22Rv1 (cell line): Measurements from ENCODE around the gene ECT2.
A peak's percentile ranks its signal among the peaks of the same experiment; 100 is the strongest.
"Not testable (repeated sequence)": the region's sequence is repeated elsewhere in the genome, so short reads cannot be mapped to it uniquely, and the experiment has no call there.

Experiments used
- H3K27ac ChIP-seq: fragments of 450-650 bp; 2 replicates; pipeline ENCODE4 v1.5.1; 2017
- CTCF ChIP-seq: fragments of 450-650 bp; IDR thresholded peaks from 2 replicates; pipeline ENCODE4 v1.5.1; 2017; ENCODE audit warnings: mild to moderate bottlenecking
- ZFX ChIP-seq: fragments of 450-650 bp; IDR thresholded peaks from 2 replicates; pipeline ENCODE4 v1.6.1; 2017; ENCODE audit warnings: antibody characterized with exemption, borderline replicate concordance

The ECT2 gene

GRCh38 chr3:172713316-172713715 is 37.2 kb upstream of the ECT2 start:
- no peak overlapping the region for H3K27ac ChIP-seq
- TF ChIP-seq ZFX (no peak), CTCF (no peak)

- H3K27ac ChIP-seq: no peak overlapping the region
- TF ChIP-seq ZFX (no peak), CTCF (no peak)
These were observed 34.0 kb upstream of the ECT2 start for GRCh38 chr3:172716476-172716875.

GRCh38 chr3:172717493-172718088 is 32.9 kb upstream of the ECT2 start:
- TF ChIP-seq CTCF: peak; percentile 76
- no peak for TF ChIP-seq ZFX
- no peak overlapping the region for H3K27ac ChIP-seq

- not testable (repeated sequence) for H3K27ac ChIP-seq
These were observed 27.9 kb upstream of the ECT2 start for GRCh38 chr3:172722536-172723040.

GRCh38 chr3:172726380-172726779 is 24.1 kb upstream of the ECT2 start:
- TF ChIP-seq ZFX (no peak), CTCF (no peak)
- no peak overlapping the region for H3K27ac ChIP-seq

GRCh38 chr3:172735014-172735413 is 15.5 kb upstream of the ECT2 start:
- H3K27ac ChIP-seq: no peak overlapping the region
- TF ChIP-seq ZFX: no peak
- no peak for TF ChIP-seq CTCF

- H3K27ac ChIP-seq: no peak overlapping the region
- TF ChIP-seq ZFX (no peak), CTCF (no peak)
These were observed 11.1 kb upstream of the ECT2 start for GRCh38 chr3:172739462-172739861.

GRCh38 chr3:172746475-172746874 is 4.1 kb upstream of the ECT2 start:
- TF ChIP-seq ZFX: no peak
- no peak for TF ChIP-seq CTCF
- no peak overlapping the region for H3K27ac ChIP-seq
